Measurements from ENCODE around the gene ZNF629.

ZNF629 gene

DNA sequence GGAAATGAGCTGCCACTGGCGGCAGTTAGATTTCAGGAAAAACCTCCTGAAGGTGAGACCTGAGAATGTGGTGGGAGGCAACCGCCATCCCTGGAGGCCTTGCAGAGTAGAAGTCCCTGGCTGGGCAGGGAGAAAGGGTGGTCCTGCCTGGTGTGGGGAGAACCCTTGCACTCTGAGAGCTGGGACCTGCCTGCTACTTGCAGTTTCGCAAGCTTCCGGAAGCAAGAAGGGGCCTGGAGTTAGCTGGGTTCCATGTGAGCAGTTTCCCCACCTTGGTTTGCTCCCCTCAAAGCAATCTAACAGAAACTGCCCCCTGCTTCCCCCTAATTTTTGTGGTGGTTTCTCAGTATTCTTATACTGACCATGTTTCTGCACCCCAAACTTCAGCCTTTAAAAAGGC is 6.5 kb downstream of the ZNF629 start:
- in situ Hi-C loops (cut with MboI; ENCODE audit: low sequenced_read_pairs, unreplicated experiment): no loop called here
- TF ChIP-seq CTCF (IDR thresholded peaks at IDR 0.05; ENCODE audit: borderline replicate concordance, control extremely low read depth, extremely low read depth, insufficient read depth, missing control alignments): no peak
- DNase-seq (ENCODE audit: low spot score): no peak

GRCh38 chr16:30780021-30780420 is 7.0 kb downstream of the ZNF629 start:
- no peak for TF ChIP-seq CTCF (IDR thresholded peaks at IDR 0.05; ENCODE audit: borderline replicate concordance, control extremely low read depth, extremely low read depth, insufficient read depth, missing control alignments)
- no peak for DNase-seq (ENCODE audit: low spot score)
- in situ Hi-C loops (cut with MboI; ENCODE audit: low sequenced_read_pairs, unreplicated experiment): no loop called here

DNA sequence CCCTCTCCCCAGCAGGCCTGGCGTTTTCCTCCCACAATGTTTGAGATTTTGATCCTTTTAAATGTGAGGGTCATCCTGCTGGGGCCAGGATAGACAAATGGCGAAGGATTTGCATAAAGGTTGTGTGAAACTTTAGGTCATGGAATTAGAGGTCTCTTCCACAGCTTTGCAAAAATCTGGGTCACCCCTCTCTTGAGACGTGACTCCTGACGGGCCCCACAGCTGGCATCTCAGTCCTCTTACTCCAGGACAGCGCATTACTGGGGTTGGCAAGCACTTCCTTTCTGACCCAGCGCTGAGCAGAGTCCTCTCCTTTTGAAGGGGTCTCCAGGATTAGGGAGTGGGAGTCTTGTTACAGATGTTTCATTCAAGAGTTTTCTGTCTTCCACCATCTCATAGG is 7.4 kb downstream of the ZNF629 start:
- DNase-seq (ENCODE audit: low spot score): no peak
- in situ Hi-C loops (cut with MboI; ENCODE audit: low sequenced_read_pairs, unreplicated experiment): no loop called here
- no peak for TF ChIP-seq CTCF (IDR thresholded peaks at IDR 0.05; ENCODE audit: borderline replicate concordance, control extremely low read depth, extremely low read depth, insufficient read depth, missing control alignments)

- in situ Hi-C loops (cut with MboI; ENCODE audit: low sequenced_read_pairs, unreplicated experiment): no loop called here
- no peak for DNase-seq (ENCODE audit: low spot score)
- no peak for TF ChIP-seq CTCF (IDR thresholded peaks at IDR 0.05; ENCODE audit: borderline replicate concordance, control extremely low read depth, extremely low read depth, insufficient read depth, missing control alignments)
These were observed 8.3 kb downstream of the ZNF629 start for GRCh38 chr16:30778549-30779244.

DNA sequence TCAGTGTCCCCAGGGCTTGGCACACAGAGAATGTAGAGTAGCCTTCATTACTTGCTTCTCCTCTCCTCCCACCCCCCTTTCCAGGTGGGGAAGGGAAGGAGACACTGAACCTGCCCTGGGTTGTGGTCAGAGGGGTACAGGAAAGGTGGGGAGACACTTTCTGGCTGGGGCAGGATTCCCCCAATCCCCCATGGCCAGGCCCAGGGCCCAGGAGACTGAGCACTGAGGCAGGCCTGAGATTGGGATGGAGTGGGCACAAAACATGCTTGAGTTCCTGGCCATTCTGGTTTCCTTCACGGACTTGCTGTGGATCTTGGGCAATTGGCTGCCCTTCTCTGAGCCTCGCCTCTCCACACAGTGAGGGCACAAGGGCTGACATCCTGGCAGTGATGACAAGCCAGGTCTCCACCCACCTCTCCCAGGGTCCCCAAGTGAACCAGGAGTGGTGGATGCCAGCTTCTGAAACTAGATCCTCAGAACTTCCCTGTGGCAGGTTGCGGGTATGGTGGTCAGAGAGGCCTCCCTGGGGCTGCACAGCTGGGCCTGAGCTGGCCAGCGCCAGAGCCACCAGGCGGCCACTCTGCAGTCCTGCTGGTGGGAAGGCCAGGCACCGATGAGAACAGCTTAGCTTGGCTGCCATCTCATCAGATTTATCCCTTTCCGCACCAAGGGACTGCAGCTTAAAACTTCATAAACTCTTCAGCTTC is 9.3 kb downstream of the ZNF629 start:
- DNase-seq (ENCODE audit: low spot score): no peak
- no peak for TF ChIP-seq CTCF (IDR thresholded peaks at IDR 0.05; ENCODE audit: borderline replicate concordance, control extremely low read depth, extremely low read depth, insufficient read depth, missing control alignments)
- in situ Hi-C loops (cut with MboI; ENCODE audit: low sequenced_read_pairs, unreplicated experiment): no loop called here

DNA sequence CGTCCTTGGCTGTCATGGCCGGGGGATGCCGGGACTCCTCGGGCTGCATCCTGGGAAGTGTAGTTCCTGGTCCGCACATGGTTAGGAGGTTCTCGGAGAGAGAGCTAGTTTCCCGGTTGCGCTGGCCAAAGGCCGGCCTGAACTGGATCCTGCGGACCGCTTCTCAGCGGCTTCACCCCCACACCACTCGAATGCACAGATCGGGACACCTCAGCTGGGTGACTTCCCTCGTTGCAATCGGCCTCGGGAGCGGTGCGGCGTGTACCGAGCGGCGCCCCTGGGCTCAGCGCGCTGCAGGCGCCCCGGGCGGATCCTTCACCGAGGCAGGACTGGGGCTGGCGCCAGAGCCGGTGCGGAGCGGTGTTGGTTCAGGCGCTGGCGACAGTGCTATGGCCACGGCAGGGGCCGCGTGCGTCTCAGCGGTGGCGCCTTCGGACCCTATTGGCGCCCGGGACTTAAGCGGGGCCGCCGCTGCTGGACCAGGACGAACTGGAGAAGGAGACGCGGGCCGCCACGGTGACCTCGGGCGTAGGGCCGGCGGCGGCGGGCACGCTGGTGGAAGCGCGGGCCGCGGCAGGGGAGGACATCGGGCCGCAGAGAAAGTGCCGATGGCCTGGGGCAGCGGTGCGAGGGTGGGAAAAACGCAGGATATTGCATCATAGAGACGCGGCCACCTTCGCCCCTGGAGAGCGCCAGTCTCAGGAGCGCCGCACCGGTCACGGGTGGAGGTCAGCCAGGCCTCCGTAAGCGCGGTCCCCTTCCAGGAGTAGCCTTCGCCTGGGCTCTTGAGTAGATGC is 11.4 kb downstream of the ZNF629 start:
- in situ Hi-C loops (cut with MboI; ENCODE audit: low sequenced_read_pairs, unreplicated experiment): no loop called here

More for the DNA sequence above, 11.4 kb downstream of the ZNF629 start:
- DNase-seq (ENCODE audit: low spot score): peak; percentile 92
- no peak for TF ChIP-seq CTCF (IDR thresholded peaks at IDR 0.05; ENCODE audit: borderline replicate concordance, control extremely low read depth, extremely low read depth, insufficient read depth, missing control alignments)
